CD14-positive monocyte (primary cell): ENCODE data around the gene PRKAR1B. TPM values are rescaled to one million over a fixed set of nuclear protein-coding genes. Genes with fewer than 3 reads are reported as not detected.

Experiments
- DNase-seq, 3 donors: peaks; one replicate each; pipeline ENCODE4 v3.0.0-alpha.2; 2011 to 2022
- H2AFZ ChIP-seq: 2 replicates; pipeline ENCODE4 v1.6.0; 2012; ENCODE audit warnings: mild to moderate bottlenecking, low read depth, low read length, inconsistent platforms; ENCODE audit not compliant: insufficient read depth, poor library complexity, severe bottlenecking
- H3K27ac ChIP-seq, 2 donors: 1 replicate in 1 of 2; 2 replicates in 1 of 2; pipeline ENCODE4 v1.5.1; 2012 to 2013; ENCODE audit warnings: low read length in 2 of 2, control low read depth in 1 of 2, inconsistent platforms in 1 of 2, low read depth in 1 of 2, mild to moderate bottlenecking in 1 of 2
- H3K27me3 ChIP-seq, 2 donors: one replicate each; pipeline versions ENCODE4 v1.6.0 to v1.6.1; 2011 to 2013; ENCODE audit warnings: low read length in 2 of 2; ENCODE audit not compliant: control insufficient read depth in 2 of 2, insufficient read depth in 2 of 2
- H3K36me3 ChIP-seq, 2 donors: replicated peaks in 1 of 2; 1 replicate in 1 of 2; 2 replicates in 1 of 2; pipeline versions ENCODE4 v1.5.1 to v1.6.1; 2012 to 2013; ENCODE audit warnings: low read length in 2 of 2, control low read depth in 1 of 2, inconsistent platforms in 1 of 2, mild to moderate bottlenecking in 1 of 2; ENCODE audit not compliant: insufficient read depth in 2 of 2, control insufficient read depth in 1 of 2
- H3K4me1 ChIP-seq, 2 donors: 1 replicate in 1 of 2; 2 replicates in 1 of 2; pipeline versions ENCODE4 v1.5.1 to v1.6.1; 2012 to 2013; ENCODE audit warnings: low read length in 2 of 2, control low read depth in 1 of 2, inconsistent platforms in 1 of 2, mild to moderate bottlenecking in 1 of 2, moderate library complexity in 1 of 2; ENCODE audit not compliant: insufficient read depth in 2 of 2, control insufficient read depth in 1 of 2
- H3K4me2 ChIP-seq: replicated peaks from 2 replicates; pipeline ENCODE3; 2012; ENCODE audit warnings: low read length, moderate library complexity, mild to moderate bottlenecking; ENCODE audit not compliant: poor library complexity, severe bottlenecking; ENCODE audit errors: extremely low read depth
- H3K4me3 ChIP-seq, 3 experiments: fragments of 200-600 bp in 1 of 3; sonication (generic) in 1 of 3; replicated peaks in 1 of 3; 1 replicate in 2 of 3; 2 replicates in 1 of 3; pipeline ENCODE4 v1.5.1; 2011 to 2013; ENCODE audit warnings: low read length in 3 of 3, mild to moderate bottlenecking in 3 of 3, control low read depth in 2 of 3, low read depth in 2 of 3, inconsistent platforms in 1 of 3, moderate library complexity in 1 of 3
- H3K79me2 ChIP-seq: 2 replicates; pipeline ENCODE4 v1.6.0; 2012; ENCODE audit warnings: mild to moderate bottlenecking, control low read depth, inconsistent platforms, low read length, moderate library complexity; ENCODE audit not compliant: insufficient read depth
- H3K9ac ChIP-seq: 2 replicates; pipeline ENCODE4 v1.6.0; 2017; ENCODE audit warnings: low read length, mild to moderate bottlenecking; ENCODE audit not compliant: insufficient read depth, poor library complexity, severe bottlenecking
- H3K9me3 ChIP-seq, 2 donors: replicated peaks in 1 of 2; 1 replicate in 1 of 2; 2 replicates in 1 of 2; pipeline versions ENCODE4 v1.5.1 to v1.6.1; 2012 to 2013; ENCODE audit warnings: low read length in 2 of 2, control low read depth in 1 of 2; ENCODE audit not compliant: control insufficient read depth in 1 of 2, insufficient read depth in 1 of 2
- H4K20me1 ChIP-seq: 2 replicates; pipeline ENCODE4 v1.6.0; 2012; ENCODE audit warnings: mild to moderate bottlenecking, low read length, control low read depth, moderate library complexity; ENCODE audit not compliant: insufficient read depth
- H3K27ac Mint-ChIP-seq, 7 donors: one replicate each; pipeline ENCODE4 v1.8.0; 2020; ENCODE audit warnings: mild to moderate bottlenecking in 7 of 7, mixed read lengths in 7 of 7, moderate library complexity in 6 of 7, inconsistent platforms in 2 of 7
- H3K27me3 Mint-ChIP-seq, 3 donors: one replicate each; pipeline ENCODE4 v1.8.0; 2021 to 2022; ENCODE audit warnings: low read depth in 3 of 3, mild to moderate bottlenecking in 3 of 3, mixed read lengths in 3 of 3, moderate library complexity in 3 of 3, inconsistent platforms in 1 of 3
- H3K36me3 Mint-ChIP-seq, 2 donors: one replicate each; pipeline ENCODE4 v1.8.0; 2020; ENCODE audit warnings: mixed read lengths in 2 of 2, inconsistent platforms in 1 of 2, mild to moderate bottlenecking in 1 of 2
- H3K4me1 Mint-ChIP-seq: one replicate; pipeline ENCODE4 v1.8.0; 2020; ENCODE audit warnings: mild to moderate bottlenecking, mixed read lengths
- H3K4me3 Mint-ChIP-seq, 2 donors: one replicate each; pipeline ENCODE4 v1.8.0; 2020; ENCODE audit warnings: mild to moderate bottlenecking in 2 of 2, mixed read lengths in 2 of 2, moderate library complexity in 1 of 2
- H3K9me3 Mint-ChIP-seq, 7 donors: one replicate each; pipeline ENCODE4 v1.8.0; 2020 to 2022; ENCODE audit warnings: mixed read lengths in 7 of 7, mild to moderate bottlenecking in 6 of 7, moderate library complexity in 6 of 7, inconsistent platforms in 2 of 7
- WGBS: methylation state at CpG from one replicate; pipeline ENCODE4 v1.1.5; 2013; ENCODE audit warnings: missing lambda C conversion rate; ENCODE audit not compliant: insufficient coverage; 5-methylcytosine and 5-hydroxymethylcytosine counted together
- intact Hi-C, 2 donors: fragments of 100-400 bp; cut with micrococcal nuclease; formaldehyde crosslinking; loops; one replicate each; pipeline versions ENCODE4 v1.15.0 to v1.15.1; 2023
- polyA plus RNA-seq, 3 donors: library from polyadenylated mRNA; depleted of rRNA in 1 of 3; unstranded in 2 of 3; stranded (reverse) in 1 of 3; fragments of 300-500 nt in 2 of 3; fragments of >200 nt in 1 of 3; fragmentation: Illumina TruSeq in 2 of 3; gene quantifications; 1 replicate in 2 of 3; 2 replicates in 1 of 3; pipeline ENCODE4 v1.2.3, GENCODE V29; 2012 to 2021
- TF ChIP-seq, protein P1 (sequence below): fragments of 200-600 bp; IDR thresholded peaks from one replicate; pipeline ENCODE4 v1.8.0; 2022; ENCODE audit warnings: antibody characterized with exemption, mild to moderate bottlenecking

Gene PRKAR1B
- polyA plus RNA-seq, 3 donors: 0.94 to 2.1 (median 1.1) TPM

DNA sequence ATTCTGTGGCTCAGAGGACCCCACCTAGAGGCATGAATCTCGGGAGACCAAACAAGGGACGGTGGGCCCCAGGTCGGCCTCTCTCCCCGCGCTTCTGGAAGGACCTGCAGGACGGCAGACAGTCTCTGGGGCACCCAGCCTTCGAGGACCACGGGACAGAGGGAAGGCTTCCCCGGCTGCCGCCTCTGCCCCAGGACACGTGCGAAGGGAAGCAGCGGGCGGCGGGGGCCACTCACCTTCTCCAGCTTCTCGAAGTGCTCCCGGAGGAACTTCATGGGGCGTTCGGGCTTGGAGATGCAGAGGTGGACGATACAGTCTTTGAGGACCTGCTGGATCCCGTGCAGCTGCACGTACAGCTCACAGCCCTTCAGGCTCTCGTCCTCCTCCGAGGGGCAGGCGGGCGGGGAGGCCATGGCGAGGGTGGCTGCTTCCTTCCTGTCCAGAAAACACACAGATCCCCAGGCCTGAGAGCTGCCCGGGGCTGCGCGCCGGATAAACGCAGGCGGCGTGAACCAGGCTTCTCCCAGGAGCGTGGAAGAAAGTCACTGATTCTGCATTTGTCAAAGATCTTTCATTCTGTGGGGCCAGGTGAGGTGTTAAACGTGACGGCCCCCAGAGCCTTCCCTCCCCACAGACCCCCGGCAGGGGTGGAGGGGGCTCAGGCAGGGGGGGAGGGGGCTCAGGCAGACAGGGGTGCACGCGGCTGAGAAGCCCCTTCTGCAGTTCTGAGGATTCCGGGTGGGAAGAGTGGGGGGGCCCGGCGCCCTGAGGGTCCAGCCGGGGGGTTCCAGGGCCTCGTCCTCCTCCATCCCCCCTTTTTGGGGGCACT is 15.8 kb downstream of the PRKAR1B start:
- Mint-ChIP-seq H3K36me3 (peaks cover 0 to 1% of the 10 kb centered on the region in 2 donors), H3K27ac (peak overlapping the region in 1 of 7 donors; percentile 64), H3K9me3 (peaks cover 0 to 17% (median 3%) of the 10 kb centered on the region in 7 donors), H3K27me3 (peaks cover 22 to 37% (median 33%) of the 10 kb centered on the region in 3 donors), H3K4me3 (peak overlapping the region in 1 of 2 donors; percentile 62), H3K4me1 (no peaks in the 10 kb centered on the region)
- Histone ChIP-seq H3K9ac (no peak overlapping the region), H4K20me1 (no peaks in the 10 kb centered on the region), H2AFZ (no peak overlapping the region), H3K27ac (no peak overlapping the region), H3K27me3 (peaks cover 0 to 25% of the 10 kb centered on the region in 2 donors), H3K36me3 (no peaks in the 10 kb centered on the region), H3K4me2 (no peak overlapping the region), H3K4me3 (no peak overlapping the region), H3K79me2 (no peaks in the 10 kb centered on the region), H3K9me3 (no peaks in the 10 kb centered on the region), H3K4me1 (no peaks in the 10 kb centered on the region)
- no peak for DNase-seq
- 83% methylated on average over 29 of the region's 45 CpGs for WGBS
- TF ChIP-seq, protein P1, sequence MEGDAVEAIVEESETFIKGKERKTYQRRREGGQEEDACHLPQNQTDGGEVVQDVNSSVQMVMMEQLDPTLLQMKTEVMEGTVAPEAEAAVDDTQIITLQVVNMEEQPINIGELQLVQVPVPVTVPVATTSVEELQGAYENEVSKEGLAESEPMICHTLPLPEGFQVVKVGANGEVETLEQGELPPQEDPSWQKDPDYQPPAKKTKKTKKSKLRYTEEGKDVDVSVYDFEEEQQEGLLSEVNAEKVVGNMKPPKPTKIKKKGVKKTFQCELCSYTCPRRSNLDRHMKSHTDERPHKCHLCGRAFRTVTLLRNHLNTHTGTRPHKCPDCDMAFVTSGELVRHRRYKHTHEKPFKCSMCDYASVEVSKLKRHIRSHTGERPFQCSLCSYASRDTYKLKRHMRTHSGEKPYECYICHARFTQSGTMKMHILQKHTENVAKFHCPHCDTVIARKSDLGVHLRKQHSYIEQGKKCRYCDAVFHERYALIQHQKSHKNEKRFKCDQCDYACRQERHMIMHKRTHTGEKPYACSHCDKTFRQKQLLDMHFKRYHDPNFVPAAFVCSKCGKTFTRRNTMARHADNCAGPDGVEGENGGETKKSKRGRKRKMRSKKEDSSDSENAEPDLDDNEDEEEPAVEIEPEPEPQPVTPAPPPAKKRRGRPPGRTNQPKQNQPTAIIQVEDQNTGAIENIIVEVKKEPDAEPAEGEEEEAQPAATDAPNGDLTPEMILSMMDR: no peak
- intact Hi-C loops: no loop called here

DNA sequence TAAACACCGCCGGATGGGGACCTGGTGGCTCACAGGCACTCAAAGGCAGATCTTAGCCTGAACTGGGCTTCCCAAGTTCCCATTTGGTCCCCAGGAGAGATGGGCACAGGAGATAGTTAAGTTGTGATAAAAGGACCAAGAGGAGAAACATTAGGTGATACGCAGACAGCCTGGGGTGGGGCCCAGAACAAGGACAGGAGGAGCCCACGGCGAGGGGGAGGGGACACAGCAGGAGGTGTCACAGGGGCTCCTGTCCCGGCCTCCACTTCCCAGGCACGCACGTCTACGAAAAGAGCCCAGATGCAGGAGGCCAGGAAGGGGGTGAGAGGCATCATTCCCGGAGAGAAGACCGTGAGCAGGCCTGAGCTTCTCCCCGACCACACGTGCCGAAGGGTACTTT is 16.9 kb downstream of the PRKAR1B start:
- no peak overlapping the region for H3K4me3 Mint-ChIP-seq

More for the DNA sequence above, 16.9 kb downstream of the PRKAR1B start:
- H3K27me3 ChIP-seq: peaks cover 0 to 25% of the 10 kb centered on the region in 2 donors
- intact Hi-C loops: no loop called here
- TF ChIP-seq, protein P1: no peak
- H4K20me1 ChIP-seq: no peaks in the 10 kb centered on the region
- Mint-ChIP-seq H3K27ac (no peak overlapping the region), H3K4me1 (no peaks in the 10 kb centered on the region), H3K27me3 (peaks cover 22 to 37% (median 33%) of the 10 kb centered on the region in 3 donors), H3K36me3 (peaks cover 0 to 1% of the 10 kb centered on the region in 2 donors), H3K9me3 (peaks cover 0 to 17% (median 3%) of the 10 kb centered on the region in 7 donors)
- H3K36me3 ChIP-seq: no peaks in the 10 kb centered on the region
- H3K9me3 ChIP-seq: no peaks in the 10 kb centered on the region
- H3K27ac ChIP-seq: no peak overlapping the region
- no peak overlapping the region for H3K9ac ChIP-seq
- no peak overlapping the region for H2AFZ ChIP-seq
- no peak overlapping the region for H3K4me3 ChIP-seq
- no peaks in the 10 kb centered on the region for H3K4me1 ChIP-seq
- DNase-seq: no peak
- H3K4me2 ChIP-seq: no peak overlapping the region
- WGBS: 100% methylated on average over 8 of the region's 14 CpGs
- H3K79me2 ChIP-seq: no peaks in the 10 kb centered on the region
